SK-N-SH (cell line): ENCODE data around the gene TMIE. TPM values are rescaled to one million over a fixed set of nuclear protein-coding genes. Genes with fewer than 3 reads are reported as not detected.

Experiments
- CTCF ChIA-PET: fragments of 300-600, 350-600 bp; formaldehyde crosslinking; extraction: SDS; loops from one replicate; lab custom pipeline; 2021; lab: Yijun Ruan, JAX
- POLR2A ChIA-PET: fragments of 350-600 bp; sonication (Branson Sonifier 250); formaldehyde crosslinking; extraction: SDS; loops from one replicate; lab custom pipeline; 2020; ENCODE audit warnings: antibody characterized with exemption, inconsistent platforms; lab: Yijun Ruan, JAX
- DNase-seq: peaks from one replicate; pipeline ENCODE4 v3.0.0; 2012
- H2AFZ ChIP-seq: fragments of 200-600 bp; sonication (generic); 2 replicates; pipeline ENCODE4 v1.8.1; 2016; ENCODE audit warnings: antibody characterized with exemption, mild to moderate bottlenecking, low read depth
- H3F3A ChIP-seq: fragments of 200-600 bp; sonication (generic); replicated peaks from 2 replicates; pipeline ENCODE3; 2016; ENCODE audit warnings: antibody characterized with exemption, mild to moderate bottlenecking; ENCODE audit not compliant: insufficient read depth
- H3K27ac ChIP-seq, 2 experiments: fragments of 200-500 bp in 1 of 2; fragments of 200-600 bp in 1 of 2; sonication (Bioruptor generic) in 1 of 2; sonication (generic), shearing (Covaris generic) in 1 of 2; 2 replicates each; pipeline versions ENCODE4 v1.5.1 to v1.6.1; 2014 to 2016; ENCODE audit warnings: low read depth in 2 of 2, inconsistent platforms in 1 of 2, low read length in 1 of 2, mild to moderate bottlenecking in 1 of 2, mixed read lengths in 1 of 2
- H3K27me3 ChIP-seq: fragments of 200-600 bp; sonication (generic), shearing (Covaris generic); 2 replicates; pipeline ENCODE4 v1.6.1; 2016; ENCODE audit warnings: mixed run types; ENCODE audit not compliant: insufficient read depth
- H3K36me3 ChIP-seq, 2 experiments: fragments of 200-500 bp in 1 of 2; fragments of 200-600 bp in 1 of 2; sonication (Bioruptor generic) in 1 of 2; sonication (generic) in 1 of 2; replicated peaks in 1 of 2; 2 replicates each; pipeline versions ENCODE3 to v1.5.1; 2014 to 2016; ENCODE audit warnings: low read length in 1 of 2, mild to moderate bottlenecking in 1 of 2; ENCODE audit not compliant: insufficient read depth in 2 of 2, control insufficient read depth in 1 of 2
- H3K4me1 ChIP-seq, 2 experiments: fragments of 200-500 bp in 1 of 2; fragments of 200-600 bp in 1 of 2; sonication (Bioruptor generic) in 1 of 2; sonication (generic), shearing (Covaris generic) in 1 of 2; 2 replicates each; pipeline versions ENCODE4 v1.5.1 to v1.6.1; 2014 to 2016; ENCODE audit warnings: low read depth in 1 of 2, low read length in 1 of 2, mixed run types in 1 of 2; ENCODE audit not compliant: insufficient read depth in 2 of 2, control insufficient read depth in 1 of 2
- H3K4me2 ChIP-seq: fragments of 200-600 bp; sonication (generic), shearing (Covaris generic); 2 replicates; pipeline ENCODE4 v1.6.1; 2017; ENCODE audit warnings: mixed run types
- H3K4me3 ChIP-seq, 2 experiments: fragments of 200-500 bp in 1 of 2; fragments of 200-600 bp in 1 of 2; sonication (Bioruptor generic) in 1 of 2; sonication (generic), shearing (Covaris generic) in 1 of 2; 2 replicates each; pipeline versions ENCODE4 v1.5.1 to v1.8.1; 2014 to 2016; ENCODE audit warnings: low read depth in 2 of 2, inconsistent platforms in 1 of 2, low read length in 1 of 2, mild to moderate bottlenecking in 1 of 2, mixed read lengths in 1 of 2, moderate library complexity in 1 of 2
- H3K79me2 ChIP-seq: fragments of 200-600 bp; sonication (generic); 2 replicates; pipeline ENCODE4 v1.8.1; 2017; ENCODE audit warnings: mild to moderate bottlenecking; ENCODE audit not compliant: insufficient read depth
- H3K9ac ChIP-seq: fragments of 200-600 bp; sonication (generic); 2 replicates; pipeline ENCODE4 v1.6.1; 2017; ENCODE audit warnings: mixed run types
- H3K9me2 ChIP-seq: fragments of 200-600 bp; sonication (generic); 2 replicates; pipeline ENCODE4 v1.6.1; 2017; ENCODE audit warnings: mixed run types
- H3K9me3 ChIP-seq: fragments of 200-600 bp; sonication (generic); 2 replicates; pipeline ENCODE4 v1.6.1; 2017; ENCODE audit warnings: mixed run types, mild to moderate bottlenecking, moderate library complexity
- H4K20me1 ChIP-seq: fragments of 200-600 bp; sonication (generic); 2 replicates; pipeline ENCODE4 v1.6.1; 2017; ENCODE audit warnings: mild to moderate bottlenecking, mixed run types; ENCODE audit not compliant: insufficient read depth
- EZH2phosphoT487 ChIP-seq: fragments of 200-600 bp; sonication (generic); IDR thresholded peaks from 2 replicates; pipeline ENCODE4 v1.6.1; 2017; ENCODE audit warnings: low read depth, mixed run types, mild to moderate bottlenecking, antibody characterized with exemption, moderate library complexity, borderline replicate concordance
- GABPA ChIP-seq: IDR thresholded peaks from 2 replicates; pipeline ENCODE4 v1.4.0; 2012; ENCODE audit warnings: low read depth, mild to moderate bottlenecking
- GATA2 ChIP-seq: sonication (generic); formaldehyde crosslinking; IDR thresholded peaks from 2 replicates; pipeline ENCODE4 v1.5.0; 2020; ENCODE audit warnings: mild to moderate bottlenecking, missing genetic modification reagents
- JUND ChIP-seq: IDR thresholded peaks from 2 replicates; pipeline ENCODE4 v1.4.0; 2012
- MAX ChIP-seq: IDR thresholded peaks from 2 replicates; pipeline ENCODE4 v1.4.0; 2012; ENCODE audit warnings: low read depth
- MEF2A ChIP-seq: IDR thresholded peaks from 2 replicates; pipeline ENCODE4 v1.4.0; 2012; ENCODE audit warnings: low read depth, borderline replicate concordance
- MXI1 ChIP-seq: IDR thresholded peaks from 2 replicates; pipeline ENCODE4 v1.6.1; 2012; ENCODE audit warnings: mild to moderate bottlenecking, low read depth, low read length, improper control_type of control experiment
- NFIC ChIP-seq: IDR thresholded peaks from 2 replicates; pipeline ENCODE4 v1.4.0; 2012; ENCODE audit warnings: borderline replicate concordance
- NRF1 ChIP-seq: IDR thresholded peaks from 2 replicates; pipeline ENCODE4 v1.6.1; 2012; ENCODE audit warnings: low read depth, mild to moderate bottlenecking, low read length
- POLR2AphosphoS5 ChIP-seq: IDR thresholded peaks from 2 replicates; pipeline ENCODE4 v1.6.1; 2012; ENCODE audit warnings: low read depth, low read length
- SIN3A ChIP-seq: IDR thresholded peaks from 2 replicates; pipeline ENCODE4 v1.6.1; 2012; ENCODE audit warnings: low read depth, mild to moderate bottlenecking, low read length, moderate library complexity, borderline replicate concordance
- SMC3 ChIP-seq: IDR thresholded peaks from 2 replicates; pipeline ENCODE4 v1.6.1; 2012; ENCODE audit warnings: low read depth, low read length, improper control_type of control experiment
- TAF1 ChIP-seq: IDR thresholded peaks from 2 replicates; pipeline ENCODE4 v1.6.1; 2012; ENCODE audit warnings: low read depth, mild to moderate bottlenecking, low read length, moderate library complexity, borderline replicate concordance
- TCF12 ChIP-seq: IDR thresholded peaks from 2 replicates; pipeline ENCODE4 v1.4.0; 2012
- TEAD4 ChIP-seq: IDR thresholded peaks from 2 replicates; pipeline ENCODE4 v1.4.0; 2012; ENCODE audit warnings: mild to moderate bottlenecking, borderline replicate concordance; ENCODE audit not compliant: insufficient read depth
- USF1 ChIP-seq: IDR thresholded peaks from 2 replicates; pipeline ENCODE4 v1.4.0; 2012; ENCODE audit warnings: low read depth, borderline replicate concordance
- USF2 ChIP-seq: fragments of 150-350 bp; IDR thresholded peaks from 2 replicates; pipeline ENCODE4 v1.6.1; 2017; ENCODE audit warnings: antibody characterized with exemption, low read length, low read depth, borderline replicate concordance
- ZBTB33 ChIP-seq: IDR thresholded peaks from 2 replicates; pipeline ENCODE4 v1.4.0; 2012; ENCODE audit warnings: low read depth, borderline replicate concordance
- WGBS: methylation state at CpG from one replicate; pipeline ENCODE4 v1.1.6; 2017; ENCODE audit warnings: low lambda C conversion rate; 5-methylcytosine and 5-hydroxymethylcytosine counted together
- polyA plus RNA-seq, 3 experiments: library from polyadenylated mRNA; depleted of rRNA; stranded (reverse); fragments of >200 nt; gene quantifications; 2 replicates each; pipeline ENCODE4 v1.2.3, GENCODE V29; 2012

TMIE gene
- polyA plus RNA-seq, 1 of the 3 experiments (the other 2 are of a cell fraction) = 0.03 TPM

GRCh38 chr3:46665763-46666452 lies 35.3 kb upstream of the TMIE start:
- Histone ChIP-seq H3K9me3 (no peaks in the 10 kb centered on the region), H3K79me2 (no peaks in the 10 kb centered on the region), H3K4me2 (no peak overlapping the region), H3K9ac (no peak overlapping the region), H3K27me3 (no peaks in the 10 kb centered on the region), H2AFZ (no peak overlapping the region), H3K4me3 (no peak overlapping the region), H3F3A (no peaks in the 10 kb centered on the region), H4K20me1 (no peaks in the 10 kb centered on the region), H3K4me1 (peaks cover 0 to 57% of the 10 kb centered on the region in 2 experiments; a peak in 1 of 4 replicates), H3K27ac (no peak overlapping the region; a peak in 1 of 4 replicates), H3K36me3 (no peaks in the 10 kb centered on the region), H3K9me2 (no peaks in the 10 kb centered on the region)
- POLR2A ChIA-PET = no interaction called here
- WGBS = 56% methylated on average over 6 of the region's 9 CpGs
- CTCF ChIA-PET = interaction anchor here (1.2 to 5.1 kb wide), 4 partner anchors 177 to 244 kb away, joined by 4 to 54 read pairs (median 5); no protein-coding TSS in a partner anchor
- peak; percentile 7 for DNase-seq
- TF ChIP-seq SMC3 (no peak), USF2 (no peak), POLR2AphosphoS5 (no peak), MEF2A (no peak), NFIC (no peak), JUND (no peak), TCF12 (no peak), MAX (no peak), EZH2phosphoT487 (no peak), MXI1 (no peak), ZBTB33 (no peak)

GRCh38 chr3:46666453-46666845 lies 34.7 kb upstream of the TMIE start:
- POLR2A ChIA-PET = no interaction called here
- H3K9ac ChIP-seq = no peak overlapping the region
- H3K27ac ChIP-seq = no peak overlapping the region; a peak in 1 of 4 replicates
- H3K27me3 ChIP-seq = no peaks in the 10 kb centered on the region
- H3K4me1 ChIP-seq = peaks cover 0 to 54% of the 10 kb centered on the region in 2 experiments; a peak in 1 of 4 replicates
- DNase-seq = peak; percentile 16
- no peaks in the 10 kb centered on the region for H3K9me3 ChIP-seq
- H3K4me3 ChIP-seq = no peak overlapping the region
- no peaks in the 10 kb centered on the region for H3K79me2 ChIP-seq
- 39% methylated on average over 4 of the region's 7 CpGs for WGBS
- CTCF ChIA-PET = interaction anchor here (1.2 to 5.1 kb wide), 4 partner anchors 178 to 243 kb away, joined by 4 to 54 read pairs (median 5); no protein-coding TSS in a partner anchor
- H3K4me2 ChIP-seq = no peak overlapping the region
- no peaks in the 10 kb centered on the region for H3K36me3 ChIP-seq
- H3F3A ChIP-seq = no peaks in the 10 kb centered on the region
- no peak overlapping the region for H2AFZ ChIP-seq
- no peaks in the 10 kb centered on the region for H3K9me2 ChIP-seq
- no peaks in the 10 kb centered on the region for H4K20me1 ChIP-seq
- no peak for TF ChIP-seq USF2
- TF ChIP-seq USF1 = no peak
- TF ChIP-seq NFIC = no peak
- no peak for TF ChIP-seq NRF1
- no peak for TF ChIP-seq POLR2AphosphoS5
- no peak for TF ChIP-seq TAF1
- no peak for TF ChIP-seq SIN3A
- no peak for TF ChIP-seq GATA2 (CRISPR knock-in tag)
- no peak for TF ChIP-seq TEAD4
- no peak for TF ChIP-seq GABPA
